Inflammatory macrophage treated with lipopolysaccharide for 4 hours (primary cell): ENCODE results near the gene UTP15.

Experiments
- DNase-seq: peaks from one replicate; pipeline ENCODE4 v3.0.0-alpha.2; 2020

Gene UTP15

GRCh38 chr5:73565139-73565968, at the start of gene UTP15, which contains the start of gene ANKRA2:
Gene UTP15 (plus strand): TSS chr5:73565743. CDS start chr5:73567345, 1,602 bp downstream.
Gene ANKRA2 (minus strand): TSS chr5:73565639. CDS start chr5:73562881, 2,758 bp downstream.
- DNase-seq: peak; percentile 100

- peak; percentile 65 for DNase-seq
These were observed 45.8 kb upstream of the UTP15 start for GRCh38 chr5:73519531-73520283.

- no peak for DNase-seq
These were observed 42.6 kb upstream of the UTP15 start for GRCh38 chr5:73522989-73523388.

- DNase-seq: no peak
These were observed 41.7 kb upstream of the UTP15 start for GRCh38 chr5:73523861-73524260.

DNA sequence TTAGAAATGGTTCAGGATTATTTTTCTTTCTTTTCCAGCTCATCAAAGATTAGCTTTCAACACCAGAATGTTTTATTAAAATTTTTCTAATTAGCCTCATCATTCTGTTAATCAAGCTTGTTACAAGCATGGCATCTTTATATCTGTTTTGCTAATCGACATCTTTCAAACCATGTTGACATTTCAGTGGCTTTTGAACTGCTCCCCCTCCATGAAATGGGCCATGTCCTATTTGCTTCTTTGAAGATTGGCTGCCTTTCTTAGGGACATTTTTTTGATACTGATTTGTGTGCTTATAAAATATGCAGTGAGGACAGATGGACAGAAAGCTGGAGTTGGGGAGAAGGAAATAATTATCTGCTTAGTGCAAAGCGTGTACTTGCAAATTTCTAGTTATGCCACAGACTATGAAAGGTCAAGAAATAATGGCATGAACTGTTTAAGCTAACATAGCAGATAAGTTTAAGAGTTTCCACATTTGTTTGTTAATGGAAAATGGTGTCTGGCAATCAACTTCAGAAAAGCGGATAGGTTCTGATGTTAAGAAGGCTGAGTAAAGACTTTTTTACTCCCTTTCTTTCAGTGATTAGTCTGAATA, 39.8 kb upstream of the UTP15 start:
- no peak for DNase-seq

- no peak for DNase-seq
These were observed 37.3 kb upstream of the UTP15 start for GRCh38 chr5:73528248-73528647.

GRCh38 chr5:73529081-73529480, 36.5 kb upstream of the UTP15 start:
- DNase-seq: no peak

- DNase-seq: peak; percentile 55
These were observed 34.2 kb upstream of the UTP15 start for GRCh38 chr5:73531356-73531755.

GRCh38 chr5:73532195-73532594, 33.3 kb upstream of the UTP15 start:
- DNase-seq: no peak

- DNase-seq: no peak
These were observed 31.4 kb upstream of the UTP15 start for GRCh38 chr5:73534011-73534644.

DNA sequence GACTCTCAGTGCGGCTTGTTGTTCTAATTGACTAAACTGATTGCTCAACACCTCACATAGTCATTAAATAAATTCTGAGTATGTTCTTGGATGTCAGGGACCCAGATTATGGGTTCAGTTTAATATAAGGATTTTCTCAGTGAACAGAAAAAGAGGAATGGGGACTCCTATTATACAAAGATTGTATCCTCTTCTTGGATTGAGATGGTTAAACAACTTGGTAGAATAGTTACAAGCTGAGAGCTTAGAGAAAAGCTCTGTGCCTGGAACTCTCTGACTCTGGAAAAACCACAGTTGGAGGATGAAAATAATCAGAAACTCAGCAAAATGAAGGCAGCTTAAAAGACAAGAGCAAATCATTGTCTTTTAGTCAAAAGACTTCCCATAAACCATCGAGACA, 30.6 kb upstream of the UTP15 start:
- no peak for DNase-seq

- no peak for DNase-seq
These were observed 25.8 kb upstream of the UTP15 start for GRCh38 chr5:73539730-73540129.

DNA sequence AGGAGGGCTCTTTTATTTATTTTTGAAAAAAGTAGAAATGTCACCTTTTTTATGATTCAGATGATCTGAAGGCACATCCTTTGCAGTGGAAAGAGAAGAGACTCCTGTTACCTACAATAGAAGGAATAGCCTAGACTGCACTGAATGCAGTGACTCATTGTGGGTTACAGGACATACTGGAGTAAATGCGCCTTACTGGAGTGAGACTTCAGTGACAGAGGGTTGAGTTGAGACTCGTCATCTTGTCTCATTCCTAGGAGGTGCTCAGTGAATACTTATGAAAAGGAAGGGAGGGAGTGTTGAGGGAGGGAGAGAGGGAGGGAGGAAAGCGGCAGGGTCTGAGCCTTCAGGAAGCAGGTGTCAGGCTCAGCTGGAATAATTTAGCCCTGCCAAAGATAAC, 25.4 kb upstream of the UTP15 start:
- no peak for DNase-seq

- DNase-seq: no peak
These were observed 23.5 kb upstream of the UTP15 start for GRCh38 chr5:73542020-73542419.

- DNase-seq: no peak
These were observed 20.8 kb upstream of the UTP15 start for GRCh38 chr5:73544429-73545402.

DNA sequence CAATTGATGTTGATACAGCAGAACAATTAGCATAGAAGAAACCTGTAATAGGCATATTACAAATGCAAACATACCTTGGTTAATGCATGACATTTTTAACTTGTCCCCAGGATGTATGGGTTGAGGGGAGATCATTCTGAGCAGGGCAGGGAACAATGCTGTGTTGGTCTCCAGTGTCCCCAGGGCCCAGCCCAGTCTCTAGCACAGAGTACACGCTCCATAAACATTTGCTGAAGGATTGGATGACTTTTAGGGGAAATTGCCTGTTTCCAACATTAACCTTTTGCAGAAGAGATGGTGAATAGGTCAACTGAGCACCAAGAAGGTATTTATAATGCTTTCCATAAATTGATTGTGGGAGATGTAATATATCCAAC, 20.2 kb upstream of the UTP15 start:
- no peak for DNase-seq

GRCh38 chr5:73550016-73550415, 15.5 kb upstream of the UTP15 start:
- no peak for DNase-seq

- no peak for DNase-seq
These were observed 12.9 kb upstream of the UTP15 start for GRCh38 chr5:73552642-73553041.

- DNase-seq: no peak
These were observed 6.6 kb upstream of the UTP15 start for GRCh38 chr5:73558950-73559349.

GRCh38 chr5:73564018-73564417, 1.5 kb upstream of the UTP15 start:
- DNase-seq: no peak

DNA sequence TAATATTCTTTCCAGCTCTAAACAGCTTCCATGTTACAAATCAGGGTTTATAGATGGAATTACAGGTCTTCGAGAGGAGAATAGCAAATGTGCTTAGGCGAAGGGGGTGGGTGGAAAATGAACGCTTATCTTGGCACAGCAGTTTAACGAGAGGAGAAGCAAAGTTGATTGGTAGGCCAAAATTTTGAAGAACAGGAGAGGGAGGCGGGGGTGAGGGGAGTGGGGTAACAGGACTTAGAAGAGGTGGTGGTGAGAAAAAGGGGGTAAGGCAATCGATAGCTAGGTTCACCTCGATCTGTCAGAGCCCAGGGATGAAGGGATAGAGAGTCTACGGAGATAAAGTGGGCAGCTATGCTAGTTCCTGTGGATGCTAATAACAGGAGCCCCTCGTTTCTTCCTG, 868 bp upstream of the UTP15 start:
- no peak for DNase-seq

- DNase-seq: no peak
These were observed 515 bp downstream of the UTP15 start for GRCh38 chr5:73565969-73566547.
